ENCODE data around the gene PTPRD.

The PTPRD gene

GRCh38 chr9:8560560-8561525 lies 2052.0 kb downstream of the PTPRD start:
- TF ChIP-seq CTCF (IDR thresholded peaks at IDR 0.05; ENCODE audit: insufficient read depth, low read length, missing control alignments), result no peak
- DNase-seq (ENCODE audit: low read depth, low spot score), result no peak
- ChIA-PET CTCF (no interaction called here), POLR2A (no interaction called here)
- H3K4me3 ChIP-seq (ENCODE audit: low read depth, low read length), result no peak overlapping the region

- H3K4me3 ChIP-seq (ENCODE audit: low read depth, low read length), result no peak overlapping the region
- ChIA-PET CTCF (no interaction called here), POLR2A (no interaction called here)
- no peak for TF ChIP-seq CTCF (IDR thresholded peaks at IDR 0.05; ENCODE audit: insufficient read depth, low read length, missing control alignments)
- no peak for DNase-seq (ENCODE audit: low read depth, low spot score)
Measured at GRCh38 chr9:8558176-8558575, 2054.6 kb downstream of the PTPRD start.

GRCh38 chr9:8555762-8556500 lies 2056.9 kb downstream of the PTPRD start:
- ChIA-PET POLR2A (no interaction called here), CTCF (no interaction called here)
- no peak for DNase-seq (ENCODE audit: low read depth, low spot score)
- no peak overlapping the region for H3K4me3 ChIP-seq (ENCODE audit: low read depth, low read length)
- no peak for TF ChIP-seq CTCF (IDR thresholded peaks at IDR 0.05; ENCODE audit: insufficient read depth, low read length, missing control alignments)

GRCh38 chr9:8553444-8553843 lies 2059.4 kb downstream of the PTPRD start:
- TF ChIP-seq CTCF (IDR thresholded peaks at IDR 0.05; ENCODE audit: insufficient read depth, low read length, missing control alignments), result no peak
- H3K4me3 ChIP-seq (ENCODE audit: low read depth, low read length), result no peak overlapping the region
- ChIA-PET CTCF (no interaction called here), POLR2A (no interaction called here)
- no peak for DNase-seq (ENCODE audit: low read depth, low spot score)

- no peak for DNase-seq (ENCODE audit: low read depth, low spot score)
- POLR2A ChIA-PET, result no interaction called here
- no peak overlapping the region for H3K4me3 ChIP-seq (ENCODE audit: low read depth, low read length)
- CTCF ChIA-PET, result no interaction called here
- TF ChIP-seq CTCF (IDR thresholded peaks at IDR 0.05; ENCODE audit: insufficient read depth, low read length, missing control alignments), result no peak
Measured at GRCh38 chr9:8552732-8553131, 2060.1 kb downstream of the PTPRD start.

GRCh38 chr9:8549214-8549613 lies 2063.6 kb downstream of the PTPRD start:
- no peak for TF ChIP-seq CTCF (IDR thresholded peaks at IDR 0.05; ENCODE audit: insufficient read depth, low read length, missing control alignments)
- DNase-seq (ENCODE audit: low read depth, low spot score), result no peak
- POLR2A ChIA-PET, result no interaction called here
- CTCF ChIA-PET, result no interaction called here
- no peak overlapping the region for H3K4me3 ChIP-seq (ENCODE audit: low read depth, low read length)

Measured in AG04449 (cell line).